GM23338 (cell line): ENCODE data around the gene ATP9A. TPM values are rescaled to one million over a fixed set of nuclear protein-coding genes. Genes with fewer than 3 reads are reported as not detected.

ENCODE experiments used
- ATAC-seq: fragments of 200-7000 bp; cut with Tn5 transposase; 3 replicates; pipeline ENCODE4 v1.9.1; 2020
- DNase-seq: peaks from one replicate; pipeline ENCODE4 v3.0.0-alpha.2; 2015; ENCODE audit warnings: low spot score
- H2AFZ ChIP-seq: fragments of 200-600 bp; sonication (generic); 2 replicates; pipeline ENCODE4 v1.8.0; 2016; ENCODE audit warnings: antibody characterized with exemption, mild to moderate bottlenecking, moderate library complexity
- H3F3A ChIP-seq: fragments of 200-600 bp; sonication (generic); replicated peaks from 2 replicates; pipeline ENCODE4 v1.8.0; 2017; ENCODE audit warnings: antibody characterized with exemption, mixed run types, low read depth
- H3K27ac ChIP-seq: fragments of 200-600 bp; sonication (generic); 2 replicates; pipeline ENCODE4 v1.6.1; 2016; ENCODE audit warnings: low read depth
- H3K27me3 ChIP-seq: fragments of 200-600 bp; sonication (generic); 2 replicates; pipeline ENCODE4 v1.8.0; 2016; ENCODE audit warnings: mild to moderate bottlenecking, mixed run types, moderate library complexity; ENCODE audit not compliant: insufficient read depth
- H3K36me3 ChIP-seq: fragments of 200-600 bp; sonication (generic); 2 replicates; pipeline ENCODE4 v1.8.0; 2016; ENCODE audit warnings: mild to moderate bottlenecking; ENCODE audit not compliant: insufficient read depth
- H3K4me1 ChIP-seq: fragments of 200-600 bp; sonication (generic); 2 replicates; pipeline ENCODE4 v1.8.0; 2016; ENCODE audit warnings: mild to moderate bottlenecking, moderate library complexity; ENCODE audit not compliant: insufficient read depth
- H3K4me2 ChIP-seq: fragments of 200-600 bp; sonication (generic); 2 replicates; pipeline ENCODE4 v1.7.1; 2017; ENCODE audit warnings: mixed run types
- H3K4me3 ChIP-seq: fragments of 200-600 bp; sonication (generic); 2 replicates; pipeline ENCODE4 v1.6.1; 2016; ENCODE audit warnings: mixed run types
- H3K79me2 ChIP-seq: fragments of 200-600 bp; sonication (generic); replicated peaks from 2 replicates; pipeline ENCODE4 v1.8.0; 2017; ENCODE audit warnings: mild to moderate bottlenecking; ENCODE audit not compliant: insufficient read depth
- H3K9me2 ChIP-seq: fragments of 200-600 bp; sonication (generic); 2 replicates; pipeline ENCODE4 v1.8.0; 2017; ENCODE audit not compliant: insufficient read depth
- H4K20me1 ChIP-seq: fragments of 200-600 bp; sonication (generic); replicated peaks from 2 replicates; pipeline ENCODE4 v1.8.0; 2017; ENCODE audit warnings: mild to moderate bottlenecking; ENCODE audit not compliant: insufficient read depth
- H3K27ac Mint-ChIP-seq: 2 replicates; pipeline ENCODE4 v1.8.0; 2020; ENCODE audit warnings: inconsistent platforms, mild to moderate bottlenecking, moderate library complexity, mixed read lengths
- H3K27me3 Mint-ChIP-seq: 3 replicates; pipeline ENCODE4 v1.8.0; 2022; ENCODE audit warnings: low read depth, mild to moderate bottlenecking, moderate library complexity, mixed read lengths, inconsistent platforms; ENCODE audit not compliant: insufficient read depth, poor library complexity
- H3K36me3 Mint-ChIP-seq: 3 replicates; pipeline ENCODE4 v1.8.0; 2021; ENCODE audit warnings: low read depth, mild to moderate bottlenecking, inconsistent platforms, moderate library complexity, mixed read lengths
- H3K4me1 Mint-ChIP-seq: 3 replicates; pipeline ENCODE4 v1.8.0; 2020; ENCODE audit warnings: mild to moderate bottlenecking, inconsistent platforms, mixed read lengths
- H3K4me3 Mint-ChIP-seq: 3 replicates; pipeline ENCODE4 v1.8.0; 2021; ENCODE audit warnings: moderate library complexity, mild to moderate bottlenecking, inconsistent platforms, mixed read lengths
- H3K9me3 Mint-ChIP-seq: 3 replicates; pipeline ENCODE4 v1.8.0; 2020; ENCODE audit warnings: moderate library complexity, mild to moderate bottlenecking, inconsistent platforms, mixed read lengths
- CREB1 ChIP-seq: fragments of 250-450 bp; sonication (Bioruptor Pico); IDR thresholded peaks from 2 replicates; pipeline ENCODE4 v1.5.0; 2020; ENCODE audit warnings: low read depth, mild to moderate bottlenecking, moderate library complexity
- CTCF ChIP-seq, 2 experiments: fragments of 200-600 bp in 1 of 2; sonication (generic) in 1 of 2; conservative IDR thresholded peaks; 2 replicates each; pipeline versions ENCODE4 v1.5.1 to v1.6.1; 2016 to 2017; ENCODE audit warnings: antibody characterized with exemption in 2 of 2, low read depth in 2 of 2, mild to moderate bottlenecking in 2 of 2, moderate library complexity in 1 of 2
- ETS1 ChIP-seq: IDR thresholded peaks from 2 replicates; pipeline ENCODE4 v1.6.1; 2016; ENCODE audit warnings: antibody characterized with exemption
- EZH2 ChIP-seq: fragments of 200-600 bp; sonication (generic); IDR thresholded peaks from one replicate; pipeline ENCODE4 v1.8.0; 2017; ENCODE audit warnings: antibody characterized with exemption, mild to moderate bottlenecking, low read depth; ENCODE audit not compliant: unreplicated experiment
- EZH2phosphoT487 ChIP-seq: fragments of 200-600 bp; sonication (generic); IDR thresholded peaks from one replicate; pipeline ENCODE4 v1.8.1; 2018; ENCODE audit warnings: antibody characterized with exemption; ENCODE audit not compliant: unreplicated experiment
- JUNB ChIP-seq: IDR thresholded peaks from one replicate; pipeline ENCODE4 v1.6.1; 2016; ENCODE audit warnings: antibody characterized with exemption; ENCODE audit not compliant: unreplicated experiment
- NANOG ChIP-seq: IDR thresholded peaks from 2 replicates; pipeline ENCODE4 v1.6.1; 2016; ENCODE audit warnings: antibody characterized with exemption, borderline replicate concordance
- POLR2AphosphoS5 ChIP-seq: IDR thresholded peaks from 2 replicates; pipeline ENCODE4 v1.6.1; 2016; ENCODE audit warnings: antibody characterized with exemption, low read depth
- REST ChIP-seq: IDR thresholded peaks from one replicate; pipeline ENCODE4 v1.6.1; 2018; ENCODE audit warnings: antibody characterized with exemption; ENCODE audit not compliant: unreplicated experiment
- STAT1 ChIP-seq: IDR thresholded peaks from one replicate; pipeline ENCODE4 v1.6.1; 2016; ENCODE audit warnings: antibody characterized with exemption; ENCODE audit not compliant: unreplicated experiment
- ZNF114 ChIP-seq: fragments of 250-450 bp; sonication (Bioruptor Pico); IDR thresholded peaks from 2 replicates; pipeline ENCODE4 v1.5.0; 2020; ENCODE audit warnings: mild to moderate bottlenecking, moderate library complexity
- ZNF331 ChIP-seq: fragments of 250-450 bp; sonication (Bioruptor Pico); IDR thresholded peaks from 2 replicates; pipeline ENCODE4 v1.5.0; 2020; ENCODE audit warnings: low read depth, mild to moderate bottlenecking, moderate library complexity
- ZNF462 ChIP-seq: fragments of 250-450 bp; sonication (Bioruptor Pico); IDR thresholded peaks from 2 replicates; pipeline ENCODE4 v1.5.0; 2020; ENCODE audit warnings: mild to moderate bottlenecking, moderate library complexity
- polyA plus RNA-seq: library from polyadenylated mRNA; unstranded; fragments of >200 nt; fragmentation: Nextera tagmentation; extraction: Ambion mirVana; gene quantifications from 2 replicates; pipeline ENCODE4 v1.2.1, GENCODE V29; 2016
- total RNA-seq: library from RNA; depleted of rRNA; stranded (reverse); fragments of >200 nt; shearing (Covaris generic); gene quantifications from 2 replicates; pipeline ENCODE4 v1.2.3, GENCODE V29; 2014

ATP9A gene
- total and polyA plus RNA-seq, 2 experiments from 2014 or later = 0.94 to 5.9 TPM

- Histone ChIP-seq H3K4me1 (peaks cover 22% of the 10 kb centered on the region), H3K79me2 (no peaks in the 10 kb centered on the region), H3K4me3 (no peak overlapping the region), H3K4me2 (no peak overlapping the region), H3K27ac (no peak overlapping the region), H3K27me3 (no peaks in the 10 kb centered on the region), H3K9me2 (no peaks in the 10 kb centered on the region), H3K36me3 (peaks cover 3% of the 10 kb centered on the region; the same call in 1 of the 2 replicates), H4K20me1 (no peaks in the 10 kb centered on the region), H2AFZ (no peak overlapping the region), H3F3A (peaks cover 4% of the 10 kb centered on the region; the same call in 1 of the 2 replicates)
- Mint-ChIP-seq H3K27ac (peak overlapping the region; percentile 45; the same call in 1 of the 2 replicates), H3K36me3 (peaks cover 4% of the 10 kb centered on the region; the same call in 1 of the 3 replicates), H3K27me3 (peaks cover 7% of the 10 kb centered on the region), H3K4me1 (peaks cover 27% of the 10 kb centered on the region), H3K9me3 (no peaks in the 10 kb centered on the region), H3K4me3 (no peak overlapping the region)
- no peak for TF ChIP-seq REST
- no peak for TF ChIP-seq ZNF331 (CRISPR knock-in tag)
- no peak for TF ChIP-seq EZH2
- no peak for TF ChIP-seq CREB1 (CRISPR knock-in tag)
- TF ChIP-seq STAT1 = no peak
- TF ChIP-seq ETS1 = no peak
- TF ChIP-seq POLR2AphosphoS5 = no peak
- no peak for TF ChIP-seq ZNF462 (CRISPR knock-in tag)
- TF ChIP-seq NANOG = no peak
- TF ChIP-seq ZNF114 = no peak
- TF ChIP-seq JUNB = no peak
- no peak for TF ChIP-seq EZH2phosphoT487
- no peak for TF ChIP-seq CTCF (conservative IDR thresholded peaks at IDR 0.05; ENCODE audit: low read depth in 2 of 2)
- ATAC-seq = no peak
- DNase-seq = no peak
These were observed 111.4 kb downstream of the ATP9A start for GRCh38 chr20:51656726-51657260.
